ENCODE results near the gene SMKR1. TPM values are rescaled to one million over a fixed set of nuclear protein-coding genes. Genes with fewer than 3 reads are reported as not detected.
"Not testable (repeated sequence)": the region's sequence is repeated elsewhere in the genome, so short reads cannot be mapped to it uniquely, and the experiment has no call there.

The SMKR1 gene
- total RNA-seq, 4 donors from 2014 or later, result 1.2 TPM; not detected in 3

DNA sequence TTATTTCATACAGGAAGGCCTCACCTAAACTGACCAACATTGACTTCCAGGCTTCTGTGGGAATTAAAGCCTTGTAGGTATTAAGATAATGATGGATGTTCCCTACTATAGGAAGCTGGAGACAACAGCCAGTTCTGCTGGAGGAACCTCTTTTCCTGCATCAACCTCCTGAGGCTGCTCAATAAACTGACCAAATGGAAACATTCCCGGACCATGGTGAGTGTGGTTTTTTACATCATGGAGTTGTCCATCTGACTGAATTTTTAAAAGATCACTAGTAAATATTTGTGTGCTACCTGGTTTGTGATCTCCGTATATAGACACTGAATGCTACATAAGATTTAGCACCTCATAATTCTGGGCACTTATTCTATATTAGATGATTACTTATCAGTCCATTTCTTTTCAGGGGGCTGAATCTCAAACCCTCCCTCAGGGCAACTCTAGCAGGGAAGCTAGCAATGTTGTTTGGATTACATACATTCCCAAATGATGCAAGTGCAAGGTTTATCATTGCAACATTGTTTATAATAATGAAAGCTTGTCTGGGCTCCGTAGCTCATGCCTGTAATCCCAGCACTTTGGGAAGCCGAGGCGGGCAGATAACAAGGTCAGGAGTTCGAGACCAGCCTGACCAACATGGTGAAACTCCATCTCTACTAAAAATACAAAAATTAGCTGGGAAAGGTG lies 21.5 kb upstream of the SMKR1 start:
- no peaks in the 10 kb centered on the region for H3K27me3 ChIP-seq
- H3K4me3 ChIP-seq, result no peak overlapping the region
- no peaks in the 10 kb centered on the region for H3K4me1 ChIP-seq
- TF ChIP-seq POLR2A (IDR thresholded peaks at IDR 0.05) (no peak), EP300 (IDR thresholded peaks at IDR 0.05) (no peak)
- TF ChIP-seq, protein P1, sequence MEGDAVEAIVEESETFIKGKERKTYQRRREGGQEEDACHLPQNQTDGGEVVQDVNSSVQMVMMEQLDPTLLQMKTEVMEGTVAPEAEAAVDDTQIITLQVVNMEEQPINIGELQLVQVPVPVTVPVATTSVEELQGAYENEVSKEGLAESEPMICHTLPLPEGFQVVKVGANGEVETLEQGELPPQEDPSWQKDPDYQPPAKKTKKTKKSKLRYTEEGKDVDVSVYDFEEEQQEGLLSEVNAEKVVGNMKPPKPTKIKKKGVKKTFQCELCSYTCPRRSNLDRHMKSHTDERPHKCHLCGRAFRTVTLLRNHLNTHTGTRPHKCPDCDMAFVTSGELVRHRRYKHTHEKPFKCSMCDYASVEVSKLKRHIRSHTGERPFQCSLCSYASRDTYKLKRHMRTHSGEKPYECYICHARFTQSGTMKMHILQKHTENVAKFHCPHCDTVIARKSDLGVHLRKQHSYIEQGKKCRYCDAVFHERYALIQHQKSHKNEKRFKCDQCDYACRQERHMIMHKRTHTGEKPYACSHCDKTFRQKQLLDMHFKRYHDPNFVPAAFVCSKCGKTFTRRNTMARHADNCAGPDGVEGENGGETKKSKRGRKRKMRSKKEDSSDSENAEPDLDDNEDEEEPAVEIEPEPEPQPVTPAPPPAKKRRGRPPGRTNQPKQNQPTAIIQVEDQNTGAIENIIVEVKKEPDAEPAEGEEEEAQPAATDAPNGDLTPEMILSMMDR (IDR thresholded peaks at IDR 0.05), result no peak
- no peaks in the 10 kb centered on the region for H3K9me3 ChIP-seq
- no peaks in the 10 kb centered on the region for H3K36me3 ChIP-seq
- DNase-seq (ENCODE audit: low spot score in 2 of 2), result no peak
- 89 to 94% methylated on average over 6 of the region's 6 CpGs for WGBS, 2 donors
- H3K27ac ChIP-seq, result no peak overlapping the region

DNA sequence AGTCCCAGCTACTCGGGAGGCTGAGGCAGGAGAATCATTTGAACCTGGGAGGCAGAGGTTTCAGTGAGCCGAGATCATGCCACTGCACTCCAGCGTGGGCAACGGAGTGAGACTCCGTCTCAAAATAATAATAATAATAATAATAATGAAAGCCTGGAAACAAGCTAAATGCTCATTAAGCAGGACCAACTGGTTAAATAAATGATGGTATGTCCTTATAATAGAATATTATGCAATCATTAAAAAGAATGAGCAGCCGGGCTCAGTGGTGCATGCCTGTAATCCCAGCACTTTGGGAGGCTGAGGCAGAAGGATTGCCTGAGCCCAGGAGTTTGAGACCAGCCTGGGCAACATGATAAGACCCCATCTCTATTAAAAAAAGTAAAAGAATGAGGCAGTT lies 21.0 kb upstream of the SMKR1 start:
- not testable (repeated sequence) for H3K9me3 ChIP-seq; H3K36me3 ChIP-seq; H3K4me3 ChIP-seq; DNase-seq (ENCODE audit: low spot score in 2 of 2); H3K27ac ChIP-seq; H3K4me1 ChIP-seq; H3K27me3 ChIP-seq
- 97% methylated on average over 6 of the region's 6 CpGs for WGBS, 2 donors

DNA sequence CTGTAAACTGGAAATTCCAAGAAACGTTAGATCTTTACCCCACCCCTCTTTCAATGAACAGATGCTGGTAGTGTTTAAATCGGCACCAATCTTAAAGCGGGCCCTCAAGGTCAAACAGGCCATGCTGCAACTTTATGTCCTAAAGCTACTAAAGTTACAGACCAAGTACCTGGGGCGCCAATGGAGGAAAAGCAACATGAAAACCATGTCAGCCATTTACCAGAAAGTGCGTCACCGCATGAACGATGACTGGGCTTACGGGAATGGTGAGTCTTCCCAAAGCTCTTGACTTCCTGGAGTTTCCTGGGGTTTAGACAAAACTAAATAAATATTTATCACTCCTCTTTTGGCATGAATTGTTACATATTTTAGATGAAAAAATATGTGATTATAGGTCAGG lies 19.6 kb upstream of the SMKR1 start:
- H3K36me3 ChIP-seq, result no peaks in the 10 kb centered on the region
- H3K4me1 ChIP-seq, result no peaks in the 10 kb centered on the region
- WGBS, 2 donors, result 91 to 95% methylated on average over 8 of the region's 8 CpGs
- no peak overlapping the region for H3K4me3 ChIP-seq
- no peak for TF ChIP-seq POLR2A (IDR thresholded peaks at IDR 0.05)
- TF ChIP-seq, protein P1 (IDR thresholded peaks at IDR 0.05), result no peak
- no peak for TF ChIP-seq EP300 (IDR thresholded peaks at IDR 0.05)
- H3K27ac ChIP-seq, result no peak overlapping the region
- H3K9me3 ChIP-seq, result no peaks in the 10 kb centered on the region
- H3K27me3 ChIP-seq, result no peaks in the 10 kb centered on the region
- DNase-seq (ENCODE audit: low spot score in 2 of 2), result no peak

DNA sequence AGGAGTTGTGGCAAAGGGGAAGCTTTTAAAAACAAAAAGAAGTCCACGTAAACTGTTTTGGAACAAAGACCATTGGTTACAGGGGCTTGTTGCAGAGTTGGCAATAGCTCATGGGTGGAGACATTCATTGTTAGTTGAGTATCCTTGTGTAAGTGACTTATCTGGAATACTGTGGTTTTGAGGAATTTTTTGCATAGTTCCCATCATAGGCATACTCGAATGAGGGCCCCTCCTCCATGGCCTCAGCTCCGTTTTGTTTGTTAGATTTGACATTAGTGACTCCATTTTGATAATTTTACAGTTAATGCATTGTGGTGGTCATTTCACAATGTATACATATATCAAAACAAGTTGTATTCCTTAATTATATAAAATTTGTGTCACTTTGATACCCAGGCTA lies 12.8 kb upstream of the SMKR1 start:
- WGBS, 2 donors, result 49 to 59% methylated on average over 3 of the region's 3 CpGs

DNA sequence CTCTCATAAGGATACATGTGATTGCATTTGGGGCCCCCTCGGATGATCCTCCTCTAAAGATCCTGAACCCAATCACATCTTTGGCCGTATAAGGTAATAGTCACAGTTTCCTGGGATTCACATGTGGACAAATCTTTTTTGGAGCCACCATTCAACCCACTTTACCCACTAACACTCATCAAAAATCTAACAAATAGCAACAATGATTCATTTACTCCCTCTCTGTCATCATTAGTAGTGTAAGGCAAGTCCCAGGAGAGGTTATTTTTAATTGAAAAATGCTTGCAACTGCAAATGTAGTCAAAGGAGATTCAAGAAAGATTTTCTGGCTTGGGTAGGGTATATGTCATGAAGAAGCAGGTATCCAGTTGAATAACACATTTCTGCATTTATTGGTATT lies 9.9 kb upstream of the SMKR1 start:
- no peak for TF ChIP-seq POLR2A (IDR thresholded peaks at IDR 0.05)
- TF ChIP-seq, protein P1 (IDR thresholded peaks at IDR 0.05), result no peak
- no peak for TF ChIP-seq EP300 (IDR thresholded peaks at IDR 0.05)
- Histone ChIP-seq H3K27me3 (no peaks in the 10 kb centered on the region), H3K9me3 (no peaks in the 10 kb centered on the region), H3K27ac (no peak overlapping the region), H3K4me1 (no peaks in the 10 kb centered on the region), H3K4me3 (no peak overlapping the region), H3K36me3 (no peaks in the 10 kb centered on the region)
- WGBS, 2 donors, result 79 to 84% methylated on average over 2 of the region's 2 CpGs
- DNase-seq (ENCODE audit: low spot score in 2 of 2), result no peak

More for the DNA sequence above, 12.8 kb upstream of the SMKR1 start:
- Histone ChIP-seq H3K4me3 (no peak overlapping the region), H3K27me3 (no peaks in the 10 kb centered on the region), H3K4me1 (no peaks in the 10 kb centered on the region), H3K36me3 (no peaks in the 10 kb centered on the region), H3K9me3 (no peaks in the 10 kb centered on the region), H3K27ac (no peak overlapping the region)
- DNase-seq (ENCODE audit: low spot score in 2 of 2), result no peak
- TF ChIP-seq, protein P1 (IDR thresholded peaks at IDR 0.05), result no peak
- no peak for TF ChIP-seq POLR2A (IDR thresholded peaks at IDR 0.05)
- TF ChIP-seq EP300 (IDR thresholded peaks at IDR 0.05), result no peak

DNA sequence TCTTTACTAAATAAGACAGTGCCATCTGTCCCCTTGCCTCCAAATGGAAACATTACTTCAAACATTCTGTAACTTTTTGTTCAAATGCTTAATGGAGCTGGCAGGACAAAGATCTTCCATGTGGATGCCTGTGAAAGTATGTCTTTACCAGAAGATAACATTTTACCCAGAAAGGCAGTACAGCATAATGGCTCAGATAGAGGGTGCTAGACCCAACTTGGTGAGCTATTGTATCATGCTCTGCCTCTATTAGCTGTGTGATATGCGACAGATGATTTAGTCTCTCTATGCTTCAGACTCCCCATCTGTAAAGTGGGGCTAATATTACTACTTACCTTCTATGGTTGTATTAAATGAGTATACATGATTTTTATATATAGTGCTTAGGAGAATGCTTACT lies 8.8 kb upstream of the SMKR1 start:
- Histone ChIP-seq H3K27ac (no peak overlapping the region), H3K4me1 (no peaks in the 10 kb centered on the region), H3K27me3 (no peaks in the 10 kb centered on the region), H3K36me3 (no peaks in the 10 kb centered on the region), H3K4me3 (no peak overlapping the region), H3K9me3 (no peaks in the 10 kb centered on the region)
- WGBS, 2 donors, result 80 to 85% methylated on average over 1 of the region's 1 CpG
- no peak for DNase-seq (ENCODE audit: low spot score in 2 of 2)
- TF ChIP-seq POLR2A (IDR thresholded peaks at IDR 0.05), result no peak
- TF ChIP-seq, protein P1 (IDR thresholded peaks at IDR 0.05), result no peak
- TF ChIP-seq EP300 (IDR thresholded peaks at IDR 0.05), result no peak
